Calu3 (cell line): Measurements from ENCODE around the gene TNS1. TPM values are rescaled to one million over a fixed set of nuclear protein-coding genes. Genes with fewer than 3 reads are reported as not detected.

Experiments used
- BruUV-seq: library from RNA; stranded (reverse); fragments of 400-500 nt; replicated peaks from 2 replicates; lab custom pipeline; 2021; lab: Mats Ljungman, UMichigan
- CTCF ChIA-PET: fragments of 300-600 bp; sonication (Branson Sonifier 250); formaldehyde crosslinking; loops from one replicate; lab custom pipeline; 2022; ENCODE audit warnings: antibody characterized with exemption; lab: Charles Lee
- DNase-seq: peaks from one replicate; pipeline ENCODE4 v3.0.0; 2022
- H3K27ac Mint-ChIP-seq: one replicate; pipeline ENCODE4 v1.8.0; 2022; ENCODE audit warnings: mixed read lengths; ENCODE audit not compliant: unreplicated experiment
- H3K27me3 Mint-ChIP-seq: one replicate; pipeline ENCODE4 v1.8.0; 2022; ENCODE audit warnings: mixed read lengths; ENCODE audit not compliant: unreplicated experiment
- H3K36me3 Mint-ChIP-seq: one replicate; pipeline ENCODE4 v1.8.0; 2022; ENCODE audit warnings: mild to moderate bottlenecking, moderate library complexity, mixed read lengths; ENCODE audit not compliant: insufficient read depth, unreplicated experiment
- H3K4me1 Mint-ChIP-seq: one replicate; pipeline ENCODE4 v1.8.0; 2022; ENCODE audit warnings: mild to moderate bottlenecking, low read depth, mixed read lengths; ENCODE audit not compliant: unreplicated experiment
- H3K4me3 Mint-ChIP-seq: one replicate; pipeline ENCODE4 v1.8.0; 2022; ENCODE audit warnings: mild to moderate bottlenecking, low read depth, moderate library complexity, mixed read lengths; ENCODE audit not compliant: unreplicated experiment
- H3K9me3 Mint-ChIP-seq: one replicate; pipeline ENCODE4 v1.8.0; 2022; ENCODE audit warnings: low read depth, mixed read lengths; ENCODE audit not compliant: unreplicated experiment
- CTCF ChIP-seq: fragments of 200-600 bp; IDR thresholded peaks from one replicate; pipeline ENCODE4 v1.8.0; 2022; ENCODE audit warnings: antibody characterized with exemption; ENCODE audit not compliant: unreplicated experiment
- intact Hi-C: fragments of 100-400 bp; cut with micrococcal nuclease; formaldehyde crosslinking; loops from one replicate; pipeline ENCODE4 v1.10.0; 2022; ENCODE audit not compliant: unreplicated experiment
- total RNA-seq: library from RNA; stranded (reverse); gene quantifications from 2 replicates; pipeline ENCODE4 v1.2.3, GENCODE V29; 2022

The TNS1 gene
- total RNA-seq, 1 experiment from 2014 or later = 2.2 TPM

- intact Hi-C loops = no loop called here
- no peaks in the 10 kb centered on the region for H3K4me1 Mint-ChIP-seq
- no peak overlapping the region for H3K27ac Mint-ChIP-seq
- peaks cover 29% of the 10 kb centered on the region for H3K27me3 Mint-ChIP-seq
- H3K9me3 Mint-ChIP-seq = no peaks in the 10 kb centered on the region
- H3K4me3 Mint-ChIP-seq = no peak overlapping the region
- no peaks in the 10 kb centered on the region for H3K36me3 Mint-ChIP-seq
- DNase-seq = no peak
- no peak for TF ChIP-seq CTCF
- BruUV-seq = no TSS peak
- CTCF ChIA-PET = no interaction called here
Observed at GRCh38 chr2:217797165-217797564, 205.6 kb downstream of the TNS1 start.

DNA sequence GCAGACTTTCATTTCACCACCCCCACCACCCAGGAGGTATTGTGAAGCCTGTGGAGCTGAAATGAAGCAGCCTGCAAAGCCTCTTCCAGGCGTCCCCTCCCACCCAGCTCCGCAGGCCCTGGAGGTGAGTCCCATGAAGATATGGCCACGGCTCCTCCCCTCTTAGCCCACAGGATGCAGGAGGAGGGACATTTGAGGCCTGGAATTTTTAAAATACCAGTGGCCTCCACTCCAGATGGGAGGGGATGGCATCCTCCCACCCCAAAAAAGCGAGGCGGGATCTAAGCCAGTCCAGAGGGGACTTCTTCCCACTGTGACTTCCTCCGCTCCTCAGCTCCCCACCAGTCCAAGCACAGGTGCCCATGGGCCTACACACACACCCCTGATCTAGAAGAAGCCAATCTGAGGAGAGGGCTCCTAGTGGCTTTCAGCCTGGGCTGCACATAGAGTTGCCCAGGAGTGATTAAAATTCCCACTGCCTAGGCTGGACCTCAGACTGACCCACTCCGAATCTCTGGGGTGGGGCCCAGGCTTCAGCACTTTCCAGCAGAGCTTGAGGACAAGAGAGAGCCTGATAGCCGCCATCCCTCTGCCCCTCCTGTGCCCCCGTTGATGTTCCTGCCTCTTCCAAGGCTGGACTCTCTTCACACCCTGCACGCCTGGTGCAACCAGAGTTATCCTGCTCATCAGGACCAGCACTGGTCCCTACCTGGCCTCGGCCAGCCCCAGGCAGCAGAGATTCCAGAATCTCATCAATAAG lies 206.9 kb downstream of the TNS1 start:
- Mint-ChIP-seq H3K27ac (no peak overlapping the region), H3K9me3 (no peaks in the 10 kb centered on the region), H3K27me3 (peaks cover 30% of the 10 kb centered on the region), H3K4me1 (no peaks in the 10 kb centered on the region), H3K36me3 (no peaks in the 10 kb centered on the region), H3K4me3 (no peak overlapping the region)
- TF ChIP-seq CTCF = no peak
- no peak for DNase-seq
- CTCF ChIA-PET = no interaction called here
- intact Hi-C loops = no loop called here
- BruUV-seq = no TSS peak

- DNase-seq = no peak
- Mint-ChIP-seq H3K36me3 (no peaks in the 10 kb centered on the region), H3K9me3 (no peaks in the 10 kb centered on the region), H3K27me3 (peaks cover 35% of the 10 kb centered on the region), H3K4me1 (no peaks in the 10 kb centered on the region), H3K27ac (no peak overlapping the region), H3K4me3 (no peak overlapping the region)
- BruUV-seq = no TSS peak
- intact Hi-C loops = no loop called here
- no peak for TF ChIP-seq CTCF
- CTCF ChIA-PET = no interaction called here
Observed at GRCh38 chr2:217795067-217795466, 207.7 kb downstream of the TNS1 start.

- no peak for DNase-seq
- CTCF ChIA-PET = no interaction called here
- no peak for TF ChIP-seq CTCF
- Mint-ChIP-seq H3K9me3 (no peaks in the 10 kb centered on the region), H3K4me1 (no peaks in the 10 kb centered on the region), H3K27ac (no peak overlapping the region), H3K4me3 (no peak overlapping the region), H3K27me3 (peaks cover 39% of the 10 kb centered on the region), H3K36me3 (no peaks in the 10 kb centered on the region)
- intact Hi-C loops = no loop called here
- BruUV-seq = no TSS peak
Observed at GRCh38 chr2:217794133-217794986, 208.4 kb downstream of the TNS1 start.
